Skeletal muscle tissue (tissue), 4 donors: ENCODE results near the gene GPER1. TPM values are rescaled to one million over a fixed set of nuclear protein-coding genes. Genes with fewer than 3 reads are reported as not detected.
"Not testable (repeated sequence)": the region's sequence is repeated elsewhere in the genome, so short reads cannot be mapped to it uniquely, and the experiment has no call there.

Experiments used
- H3K27ac ChIP-seq: one replicate; pipeline ENCODE4 v1.7.0; 2013; ENCODE audit warnings: mild to moderate bottlenecking, low read depth, low read length, inconsistent platforms
- H3K27me3 ChIP-seq, 3 donors: one replicate each; pipeline ENCODE4 v1.7.0; 2013; ENCODE audit warnings: low read length in 3 of 3; ENCODE audit not compliant: control insufficient read depth in 3 of 3, insufficient read depth in 3 of 3
- H3K36me3 ChIP-seq, 3 donors: one replicate each; pipeline ENCODE4 v1.7.0; 2013; ENCODE audit warnings: low read length in 3 of 3; ENCODE audit not compliant: control insufficient read depth in 3 of 3, insufficient read depth in 3 of 3
- H3K4me1 ChIP-seq, 3 donors: one replicate each; pipeline ENCODE4 v1.7.0; 2013; ENCODE audit warnings: low read length in 3 of 3, mild to moderate bottlenecking in 3 of 3; ENCODE audit not compliant: control insufficient read depth in 3 of 3, insufficient read depth in 3 of 3
- H3K4me3 ChIP-seq, 3 donors: one replicate each; pipeline ENCODE4 v1.7.0; 2013; ENCODE audit warnings: low read length in 3 of 3
- H3K9ac ChIP-seq, 3 donors: one replicate each; pipeline ENCODE4 v1.7.0; 2013; ENCODE audit warnings: low read length in 3 of 3, mild to moderate bottlenecking in 3 of 3, moderate library complexity in 2 of 3, low read depth in 1 of 3
- H3K9me3 ChIP-seq, 3 donors: one replicate each; pipeline ENCODE4 v1.7.0; 2013; ENCODE audit warnings: low read length in 3 of 3; ENCODE audit not compliant: control insufficient read depth in 3 of 3
- total RNA-seq: library from RNA; depleted of rRNA; stranded (reverse); fragments of >200 nt; gene quantifications from one replicate; pipeline ENCODE4 v1.2.3, GENCODE V29; 2014
- donor health status: Osteomylitis.

The GPER1 gene
- total RNA-seq, 1 donor from 2014 or later = 5.2 TPM

- no peak overlapping the region for H3K9ac ChIP-seq
- peaks cover 0 to 9% (median 0%) of the 10 kb centered on the region in 3 donors for H3K27me3 ChIP-seq
- peaks cover 9% of the 10 kb centered on the region in 3 donors for H3K4me1 ChIP-seq
- H3K27ac ChIP-seq = no peak overlapping the region
- no peaks in the 10 kb centered on the region for H3K9me3 ChIP-seq
- H3K36me3 ChIP-seq = no peaks in the 10 kb centered on the region
- H3K4me3 ChIP-seq = no peak overlapping the region
Observed at GRCh38 chr7:1068013-1068412, 19.9 kb upstream of the GPER1 start.

GRCh38 chr7:1068619-1069018 lies 19.3 kb upstream of the GPER1 start:
- Histone ChIP-seq H3K36me3 (no peaks in the 10 kb centered on the region), H3K9ac (no peak overlapping the region), H3K27me3 (peaks cover 0 to 9% (median 0%) of the 10 kb centered on the region in 3 donors), H3K4me3 (no peak overlapping the region), H3K9me3 (no peaks in the 10 kb centered on the region), H3K4me1 (peaks cover 9% of the 10 kb centered on the region in 3 donors), H3K27ac (no peak overlapping the region)

- H3K27ac ChIP-seq = no peak overlapping the region
Observed at GRCh38 chr7:1070544-1071011, 17.3 kb upstream of the GPER1 start.

GRCh38 chr7:1071731-1072254 lies 16.1 kb upstream of the GPER1 start:
- Histone ChIP-seq H3K27ac (no peak overlapping the region), H3K4me1 (peaks cover 6 to 8% (median 8%) of the 10 kb centered on the region in 3 donors), H3K4me3 (no peak overlapping the region), H3K9me3 (no peaks in the 10 kb centered on the region), H3K9ac (no peak overlapping the region), H3K36me3 (no peaks in the 10 kb centered on the region), H3K27me3 (no peaks in the 10 kb centered on the region)

More at GRCh38 chr7:1070544-1071011, 17.3 kb upstream of the GPER1 start:
- H3K36me3 ChIP-seq = no peaks in the 10 kb centered on the region
- peaks cover 0 to under 1% (median 0%) of the 10 kb centered on the region in 3 donors for H3K27me3 ChIP-seq
- no peak overlapping the region for H3K4me3 ChIP-seq
- H3K9me3 ChIP-seq = no peaks in the 10 kb centered on the region
- H3K4me1 ChIP-seq = peaks cover 1 to 3% (median 1%) of the 10 kb centered on the region in 3 donors
- H3K9ac ChIP-seq = no peak overlapping the region

GRCh38 chr7:1073142-1073977 lies 14.6 kb upstream of the GPER1 start:
- H3K4me1 ChIP-seq = peaks cover 7 to 9% (median 8%) of the 10 kb centered on the region in 3 donors
- no peak overlapping the region for H3K4me3 ChIP-seq
- H3K9me3 ChIP-seq = no peaks in the 10 kb centered on the region
- H3K9ac ChIP-seq = no peak overlapping the region
- no peaks in the 10 kb centered on the region for H3K36me3 ChIP-seq
- no peaks in the 10 kb centered on the region for H3K27me3 ChIP-seq
- no peak overlapping the region for H3K27ac ChIP-seq

GRCh38 chr7:1074018-1074417 lies 13.9 kb upstream of the GPER1 start:
- H3K9ac ChIP-seq, H3K9me3 ChIP-seq, H3K4me3 ChIP-seq, H3K4me1 ChIP-seq, H3K27ac ChIP-seq, H3K27me3 ChIP-seq, H3K36me3 ChIP-seq: not testable (repeated sequence)

GRCh38 chr7:1074593-1075431 lies 13.1 kb upstream of the GPER1 start:
- Histone ChIP-seq H3K27me3 (no peaks in the 10 kb centered on the region), H3K9ac (no peak overlapping the region), H3K4me1 (peaks cover 8 to 9% (median 8%) of the 10 kb centered on the region in 3 donors), H3K36me3 (no peaks in the 10 kb centered on the region), H3K9me3 (no peaks in the 10 kb centered on the region), H3K27ac (no peak overlapping the region), H3K4me3 (no peak overlapping the region)

- H3K36me3 ChIP-seq = no peaks in the 10 kb centered on the region
- H3K27me3 ChIP-seq = peaks cover 0 to 5% (median 4%) of the 10 kb centered on the region in 3 donors
- peak overlapping the region; percentile 25 for H3K27ac ChIP-seq
- H3K9ac ChIP-seq = peak overlapping the region in 2 of 3 donors; percentile 19 to 50
- no peaks in the 10 kb centered on the region for H3K9me3 ChIP-seq
- H3K4me1 ChIP-seq = peaks cover 12 to 17% (median 16%) of the 10 kb centered on the region in 3 donors
- peak overlapping the region in 2 of 3 donors; percentile 20 to 41 for H3K4me3 ChIP-seq
Observed at GRCh38 chr7:1076184-1077072, 11.5 kb upstream of the GPER1 start.

- H3K9me3 ChIP-seq = no peaks in the 10 kb centered on the region
- H3K4me3 ChIP-seq = no peak overlapping the region
- H3K9ac ChIP-seq = no peak overlapping the region
- peaks cover 0 to 5% (median 4%) of the 10 kb centered on the region in 3 donors for H3K27me3 ChIP-seq
- H3K27ac ChIP-seq = no peak overlapping the region
- H3K36me3 ChIP-seq = no peaks in the 10 kb centered on the region
- peaks cover 16 to 18% (median 17%) of the 10 kb centered on the region in 3 donors for H3K4me1 ChIP-seq
Observed at GRCh38 chr7:1078519-1078918, 9.4 kb upstream of the GPER1 start.
